ENCODE results near the gene PC. TPM values are rescaled to one million over a fixed set of nuclear protein-coding genes. Genes with fewer than 3 reads are reported as not detected.
A peak's percentile ranks its signal among the peaks of the same experiment; 100 is the strongest.

The PC gene
- total RNA-seq, 2 donors from 2014 or later: 6.5 to 9.1 TPM

- Mint-ChIP-seq H3K27me3 (no peaks in the 10 kb centered on the region), H3K9me3 (no peaks in the 10 kb centered on the region), H3K36me3 (no peaks in the 10 kb centered on the region), H3K27ac (no peak overlapping the region), H3K4me3 (no peak overlapping the region), H3K4me1 (ENCODE audit: low read depth in 2 of 2) (peaks cover 2 to 3% of the 10 kb centered on the region in 2 donors)
- ATAC-seq (no peak), DNase-seq (ENCODE audit: low spot score) (no peak)
Observed at GRCh38 chr11:66864924-66865697, 93.1 kb downstream of the PC start.

- no peak for ATAC-seq
- Mint-ChIP-seq H3K4me3 (no peak overlapping the region), H3K36me3 (no peaks in the 10 kb centered on the region), H3K4me1 (ENCODE audit: low read depth in 2 of 2) (peaks cover 2 to 3% of the 10 kb centered on the region in 2 donors), H3K9me3 (no peaks in the 10 kb centered on the region), H3K27ac (no peak overlapping the region), H3K27me3 (no peaks in the 10 kb centered on the region)
- DNase-seq (ENCODE audit: low spot score): no peak
Observed at GRCh38 chr11:66864172-66864901, 93.8 kb downstream of the PC start.

- DNase-seq (ENCODE audit: low spot score) (no peak), ATAC-seq (no peak)
- no peaks in the 10 kb centered on the region for H3K9me3 Mint-ChIP-seq
- no peak overlapping the region for H3K4me3 Mint-ChIP-seq
- no peak overlapping the region for H3K27ac Mint-ChIP-seq
- H3K27me3 Mint-ChIP-seq: no peaks in the 10 kb centered on the region
- H3K4me1 Mint-ChIP-seq (ENCODE audit: low read depth in 2 of 2): no peaks in the 10 kb centered on the region
- H3K36me3 Mint-ChIP-seq: no peaks in the 10 kb centered on the region
Observed at GRCh38 chr11:66863428-66864125, 94.6 kb downstream of the PC start.

- H3K36me3 Mint-ChIP-seq: no peaks in the 10 kb centered on the region
- DNase-seq (ENCODE audit: low spot score): no peak
- no peak for ATAC-seq
- no peak overlapping the region for H3K4me3 Mint-ChIP-seq
- no peaks in the 10 kb centered on the region for H3K9me3 Mint-ChIP-seq
- H3K27me3 Mint-ChIP-seq: no peaks in the 10 kb centered on the region
- H3K4me1 Mint-ChIP-seq (ENCODE audit: low read depth in 2 of 2): no peaks in the 10 kb centered on the region
- no peak overlapping the region for H3K27ac Mint-ChIP-seq
Observed at GRCh38 chr11:66862559-66863037, 95.6 kb downstream of the PC start.

GRCh38 chr11:66861774-66862558 lies 96.2 kb downstream of the PC start:
- Mint-ChIP-seq H3K4me3 (no peak overlapping the region), H3K9me3 (no peaks in the 10 kb centered on the region), H3K4me1 (ENCODE audit: low read depth in 2 of 2) (no peaks in the 10 kb centered on the region), H3K36me3 (no peaks in the 10 kb centered on the region), H3K27ac (no peak overlapping the region), H3K27me3 (no peaks in the 10 kb centered on the region)
- ATAC-seq (no peak), DNase-seq (ENCODE audit: low spot score) (no peak)

- ATAC-seq: no peak
- Mint-ChIP-seq H3K4me3 (no peak overlapping the region), H3K9me3 (no peaks in the 10 kb centered on the region), H3K4me1 (ENCODE audit: low read depth in 2 of 2) (no peaks in the 10 kb centered on the region), H3K27me3 (no peaks in the 10 kb centered on the region), H3K36me3 (no peaks in the 10 kb centered on the region), H3K27ac (no peak overlapping the region)
- DNase-seq (ENCODE audit: low spot score): no peak
Observed at GRCh38 chr11:66861038-66861773, 97.0 kb downstream of the PC start.

- Mint-ChIP-seq H3K36me3 (no peaks in the 10 kb centered on the region), H3K27me3 (no peaks in the 10 kb centered on the region), H3K27ac (no peak overlapping the region), H3K9me3 (no peaks in the 10 kb centered on the region), H3K4me1 (ENCODE audit: low read depth in 2 of 2) (peaks cover 0 to 3% of the 10 kb centered on the region in 2 donors), H3K4me3 (no peak overlapping the region)
- no peak for DNase-seq (ENCODE audit: low spot score)
- ATAC-seq: no peak
Observed at GRCh38 chr11:66860449-66860831, 97.7 kb downstream of the PC start.

- Mint-ChIP-seq H3K36me3 (no peaks in the 10 kb centered on the region), H3K4me1 (ENCODE audit: low read depth in 2 of 2) (peaks cover 0 to 3% of the 10 kb centered on the region in 2 donors), H3K27ac (no peak overlapping the region), H3K27me3 (no peaks in the 10 kb centered on the region), H3K9me3 (no peaks in the 10 kb centered on the region), H3K4me3 (no peak overlapping the region)
- DNase-seq (ENCODE audit: low spot score): no peak
- ATAC-seq: no peak
Observed at GRCh38 chr11:66859686-66860448, 98.3 kb downstream of the PC start.

GRCh38 chr11:66858939-66859685 lies 99.1 kb downstream of the PC start:
- H3K4me3 Mint-ChIP-seq: no peak overlapping the region
- no peaks in the 10 kb centered on the region for H3K9me3 Mint-ChIP-seq
- no peak for ATAC-seq
- no peak overlapping the region for H3K27ac Mint-ChIP-seq
- no peaks in the 10 kb centered on the region for H3K36me3 Mint-ChIP-seq
- DNase-seq (ENCODE audit: low spot score): no peak
- H3K4me1 Mint-ChIP-seq (ENCODE audit: low read depth in 2 of 2): peaks cover 0 to 3% of the 10 kb centered on the region in 2 donors
- H3K27me3 Mint-ChIP-seq: no peaks in the 10 kb centered on the region

GRCh38 chr11:66858186-66858938 lies 99.8 kb downstream of the PC start:
- ATAC-seq (no peak), DNase-seq (ENCODE audit: low spot score) (no peak)
- Mint-ChIP-seq H3K27me3 (no peaks in the 10 kb centered on the region), H3K4me1 (ENCODE audit: low read depth in 2 of 2) (peaks cover 0 to 3% of the 10 kb centered on the region in 2 donors), H3K4me3 (peak overlapping the region; percentile 75), H3K36me3 (no peaks in the 10 kb centered on the region), H3K27ac (no peak overlapping the region), H3K9me3 (no peaks in the 10 kb centered on the region)

- no peak overlapping the region for H3K27ac Mint-ChIP-seq
- H3K4me1 Mint-ChIP-seq (ENCODE audit: low read depth in 2 of 2): peaks cover 0 to 3% of the 10 kb centered on the region in 2 donors
- H3K4me3 Mint-ChIP-seq: peak overlapping the region; percentile 75
- H3K36me3 Mint-ChIP-seq: no peaks in the 10 kb centered on the region
- DNase-seq (ENCODE audit: low spot score) (no peak), ATAC-seq (no peak)
- no peaks in the 10 kb centered on the region for H3K9me3 Mint-ChIP-seq
- no peaks in the 10 kb centered on the region for H3K27me3 Mint-ChIP-seq
Observed at GRCh38 chr11:66857927-66858185, 100.3 kb downstream of the PC start.
